Thyroid gland (tissue), 4 donors: ENCODE data around the gene PDC. TPM values are rescaled to one million over a fixed set of nuclear protein-coding genes. Genes with fewer than 3 reads are reported as not detected.

Experiments
- DNase-seq, 2 donors: peaks; one replicate each; pipeline ENCODE4 v3.0.0-alpha.2; 2019
- H3K27ac ChIP-seq, 3 donors: fragments of 200-600 bp; sonication (generic); 1 replicate in 2 of 3; 2 replicates in 1 of 3; pipeline ENCODE4 v1.5.1; 2016 to 2019; ENCODE audit warnings: mild to moderate bottlenecking in 1 of 3, moderate library complexity in 1 of 3
- H3K27me3 ChIP-seq: fragments of 200-600 bp; sonication (generic); one replicate; pipeline ENCODE4 v1.5.1; 2019
- H3K36me3 ChIP-seq, 2 donors: fragments of 200-600 bp; sonication (generic); one replicate each; pipeline ENCODE4 v1.5.1; 2016 to 2019
- H3K4me1 ChIP-seq, 2 donors: fragments of 200-600 bp; sonication (generic); one replicate each; pipeline ENCODE4 v1.5.1; 2017 to 2019
- H3K4me3 ChIP-seq, 3 donors: fragments of 200-600 bp; sonication (generic); replicated peaks in 1 of 3; 1 replicate in 2 of 3; 2 replicates in 1 of 3; pipeline ENCODE4 v1.5.1; 2016; ENCODE audit warnings: mild to moderate bottlenecking in 1 of 3
- H3K9me3 ChIP-seq: fragments of 200-600 bp; sonication (generic); one replicate; pipeline ENCODE4 v1.5.1; 2017
- POLR2A ChIP-seq, 2 donors: fragments of 450-650 bp; IDR thresholded peaks; one replicate each; pipeline ENCODE4 v1.6.1; 2017; ENCODE audit warnings: antibody characterized with exemption in 2 of 2, mild to moderate bottlenecking in 2 of 2, moderate library complexity in 1 of 2
- WGBS, 2 donors: methylation state at CpG; one replicate each; pipeline ENCODE4 v1.1.5; 2017; 5-methylcytosine and 5-hydroxymethylcytosine counted together
- intact Hi-C: fragments of 100-400 bp; cut with DNase I; formaldehyde crosslinking; loops from one replicate; pipeline ENCODE4 v1.15.1; 2023
- total RNA-seq, 4 donors: library from RNA; depleted of rRNA; stranded (reverse); fragments of >200 nt; gene quantifications; one replicate each; pipeline ENCODE4 v1.2.3, GENCODE V29; 2016
- TF ChIP-seq, protein P1 (sequence below), 6 experiments: fragments of 200-600 bp in 3 of 6; fragments of 450-650 bp in 3 of 6; sonication (generic) in 3 of 6; IDR thresholded peaks; one replicate each; pipeline ENCODE4 v1.5.1; 2016 to 2019; ENCODE audit warnings: antibody characterized with exemption in 6 of 6, mild to moderate bottlenecking in 2 of 6, inconsistent platforms in 1 of 6, moderate library complexity in 1 of 6

PDC gene
- total RNA-seq, 4 donors from 2014 or later = not detected

DNA sequence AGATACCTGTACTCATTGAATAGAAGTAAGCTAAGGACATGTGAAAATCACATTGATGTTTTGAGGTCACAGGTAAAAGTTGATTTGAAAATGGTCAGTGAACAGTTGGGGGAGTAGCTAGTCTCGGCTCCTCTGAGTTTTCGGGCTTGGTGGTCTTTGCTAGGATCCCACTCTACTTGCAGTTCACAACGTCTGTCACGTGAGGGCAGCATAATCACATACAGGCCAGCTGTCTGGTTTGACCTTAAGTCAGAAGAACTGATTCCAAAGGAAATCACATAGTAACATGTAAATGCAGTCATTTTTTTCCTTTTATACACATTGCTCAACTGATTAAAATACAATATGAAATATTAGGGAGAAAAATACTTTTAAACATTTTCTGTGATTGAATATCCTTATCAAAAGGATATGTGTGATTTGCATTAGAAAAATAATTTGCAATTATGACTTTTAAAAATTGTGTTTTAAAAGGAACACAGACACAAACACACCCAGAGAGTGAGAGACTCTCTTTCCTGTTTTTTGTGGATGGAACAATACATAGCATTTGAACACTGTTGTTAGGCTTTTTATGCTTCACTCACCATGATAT is 21.8 kb upstream of the PDC start:
- no peak overlapping the region for H3K27ac ChIP-seq
- WGBS, 2 donors = 3 to 7% methylated on average over 4 of the region's 4 CpGs
- no peaks in the 10 kb centered on the region for H3K36me3 ChIP-seq
- peak; percentile 31 for DNase-seq
- H3K27me3 ChIP-seq = no peaks in the 10 kb centered on the region
- TF ChIP-seq, protein P1, sequence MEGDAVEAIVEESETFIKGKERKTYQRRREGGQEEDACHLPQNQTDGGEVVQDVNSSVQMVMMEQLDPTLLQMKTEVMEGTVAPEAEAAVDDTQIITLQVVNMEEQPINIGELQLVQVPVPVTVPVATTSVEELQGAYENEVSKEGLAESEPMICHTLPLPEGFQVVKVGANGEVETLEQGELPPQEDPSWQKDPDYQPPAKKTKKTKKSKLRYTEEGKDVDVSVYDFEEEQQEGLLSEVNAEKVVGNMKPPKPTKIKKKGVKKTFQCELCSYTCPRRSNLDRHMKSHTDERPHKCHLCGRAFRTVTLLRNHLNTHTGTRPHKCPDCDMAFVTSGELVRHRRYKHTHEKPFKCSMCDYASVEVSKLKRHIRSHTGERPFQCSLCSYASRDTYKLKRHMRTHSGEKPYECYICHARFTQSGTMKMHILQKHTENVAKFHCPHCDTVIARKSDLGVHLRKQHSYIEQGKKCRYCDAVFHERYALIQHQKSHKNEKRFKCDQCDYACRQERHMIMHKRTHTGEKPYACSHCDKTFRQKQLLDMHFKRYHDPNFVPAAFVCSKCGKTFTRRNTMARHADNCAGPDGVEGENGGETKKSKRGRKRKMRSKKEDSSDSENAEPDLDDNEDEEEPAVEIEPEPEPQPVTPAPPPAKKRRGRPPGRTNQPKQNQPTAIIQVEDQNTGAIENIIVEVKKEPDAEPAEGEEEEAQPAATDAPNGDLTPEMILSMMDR (IDR thresholded peaks at IDR 0.05) = peak; percentile 28 to 85 (median 62)
- TF ChIP-seq POLR2A (IDR thresholded peaks at IDR 0.05) = no peak
- H3K9me3 ChIP-seq = no peaks in the 10 kb centered on the region
- intact Hi-C loops = no loop called here
- no peaks in the 10 kb centered on the region for H3K4me1 ChIP-seq
- H3K4me3 ChIP-seq = no peak overlapping the region

- Histone ChIP-seq H3K4me3 (no peak overlapping the region), H3K36me3 (no peaks in the 10 kb centered on the region), H3K27me3 (no peaks in the 10 kb centered on the region), H3K27ac (no peak overlapping the region), H3K4me1 (no peaks in the 10 kb centered on the region), H3K9me3 (no peaks in the 10 kb centered on the region)
- 79 to 82% methylated on average over 2 of the region's 2 CpGs for WGBS, 2 donors
- TF ChIP-seq, protein P1 (IDR thresholded peaks at IDR 0.05) = no peak
- no peak for TF ChIP-seq POLR2A (IDR thresholded peaks at IDR 0.05)
- intact Hi-C loops = no loop called here
- no peak for DNase-seq
Measured at GRCh38 chr1:186481303-186481888, 20.5 kb upstream of the PDC start.

GRCh38 chr1:186479162-186479561 is 18.2 kb upstream of the PDC start:
- Histone ChIP-seq H3K9me3 (no peaks in the 10 kb centered on the region), H3K4me1 (no peaks in the 10 kb centered on the region), H3K27ac (no peak overlapping the region), H3K4me3 (no peak overlapping the region), H3K36me3 (no peaks in the 10 kb centered on the region), H3K27me3 (no peaks in the 10 kb centered on the region)
- intact Hi-C loops = no loop called here
- 71% methylated on average over 2 of the region's 2 CpGs for WGBS, 2 donors
- TF ChIP-seq, protein P1 (IDR thresholded peaks at IDR 0.05) = no peak
- no peak for TF ChIP-seq POLR2A (IDR thresholded peaks at IDR 0.05)
- DNase-seq = no peak

GRCh38 chr1:186476264-186477040 is 15.5 kb upstream of the PDC start:
- H3K9me3 ChIP-seq = no peaks in the 10 kb centered on the region
- H3K4me3 ChIP-seq = no peak overlapping the region
- DNase-seq = no peak
- no peak overlapping the region for H3K27ac ChIP-seq
- H3K4me1 ChIP-seq = no peaks in the 10 kb centered on the region
- WGBS, 2 donors = 84 to 86% methylated on average over 5 of the region's 5 CpGs
- intact Hi-C loops = no loop called here
- TF ChIP-seq POLR2A (IDR thresholded peaks at IDR 0.05) = no peak
- TF ChIP-seq, protein P1 (IDR thresholded peaks at IDR 0.05) = no peak
- H3K27me3 ChIP-seq = no peaks in the 10 kb centered on the region
- H3K36me3 ChIP-seq = no peaks in the 10 kb centered on the region

GRCh38 chr1:186474208-186474607 is 13.3 kb upstream of the PDC start:
- Histone ChIP-seq H3K4me3 (no peak overlapping the region), H3K27me3 (no peaks in the 10 kb centered on the region), H3K27ac (no peak overlapping the region), H3K4me1 (no peaks in the 10 kb centered on the region), H3K36me3 (no peaks in the 10 kb centered on the region), H3K9me3 (no peaks in the 10 kb centered on the region)
- TF ChIP-seq POLR2A (IDR thresholded peaks at IDR 0.05) = no peak
- TF ChIP-seq, protein P1 (IDR thresholded peaks at IDR 0.05) = no peak
- intact Hi-C loops = no loop called here
- no peak for DNase-seq
- 81 to 89% methylated on average over 2 of the region's 2 CpGs for WGBS, 2 donors
